ENCODE measurements around the gene CELF3.
A peak's percentile ranks its signal among the peaks of the same experiment; 100 is the strongest.
"Not testable (repeated sequence)": the region's sequence is repeated elsewhere in the genome, so short reads cannot be mapped to it uniquely, and the experiment has no call there.

Gene CELF3

DNA sequence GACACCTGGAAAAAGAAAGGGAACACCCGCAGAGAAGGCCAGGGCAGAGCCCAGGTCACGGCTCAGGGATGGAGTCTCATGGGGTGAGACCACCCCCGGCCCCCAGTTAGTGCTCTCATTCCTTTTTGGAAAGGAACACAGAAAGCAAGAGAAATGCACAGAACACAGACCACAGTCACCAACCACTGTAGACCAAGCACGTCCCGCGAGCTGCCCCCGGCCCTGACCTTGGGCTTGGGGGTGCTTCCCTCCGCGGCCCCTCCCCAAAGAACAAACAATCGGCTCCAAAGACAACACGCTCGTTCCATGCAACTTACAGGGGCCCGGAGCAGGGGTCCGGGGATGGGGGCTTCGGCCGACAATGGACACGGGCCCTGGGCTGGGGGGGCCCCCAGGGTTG, 12.8 kb downstream of the CELF3 start:
- no peak for DNase-seq (ENCODE audit: low read depth)

GRCh38 chr1:151702936-151703335, 13.7 kb downstream of the CELF3 start:
- no peak for DNase-seq (ENCODE audit: low read depth)

GRCh38 chr1:151701515-151701914, 15.1 kb downstream of the CELF3 start:
- DNase-seq (ENCODE audit: low read depth), result no peak

DNA sequence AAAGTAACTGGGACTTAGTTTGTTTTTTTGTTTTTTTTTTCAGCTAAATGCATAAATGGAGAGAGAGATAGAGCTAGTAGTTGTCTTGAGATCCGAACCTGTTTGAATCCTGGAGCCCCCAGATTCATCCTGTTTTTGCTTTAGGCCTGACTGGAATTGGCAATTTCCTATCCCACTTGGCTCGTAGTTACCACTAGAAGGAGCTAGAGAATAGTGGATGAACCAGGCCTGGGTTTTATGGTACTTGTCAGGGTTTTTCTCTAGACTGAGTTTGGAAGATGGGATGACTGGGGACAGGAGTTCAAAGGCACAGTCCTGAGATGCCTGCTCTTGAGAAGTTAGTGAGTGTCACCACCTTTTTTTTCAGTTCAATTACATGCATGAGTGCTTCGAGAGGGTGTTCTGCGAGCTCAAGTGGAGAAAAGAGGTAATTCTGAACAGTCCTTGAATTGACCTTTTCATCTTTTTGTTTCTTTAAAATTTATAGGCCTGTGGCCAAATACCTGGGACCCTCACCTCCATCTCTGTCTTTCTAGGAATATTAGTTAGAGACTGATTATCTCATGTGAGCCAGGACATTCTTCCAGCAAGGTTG, 23.4 kb downstream of the CELF3 start:
- peak; percentile 60 for DNase-seq (ENCODE audit: low read depth)

DNA sequence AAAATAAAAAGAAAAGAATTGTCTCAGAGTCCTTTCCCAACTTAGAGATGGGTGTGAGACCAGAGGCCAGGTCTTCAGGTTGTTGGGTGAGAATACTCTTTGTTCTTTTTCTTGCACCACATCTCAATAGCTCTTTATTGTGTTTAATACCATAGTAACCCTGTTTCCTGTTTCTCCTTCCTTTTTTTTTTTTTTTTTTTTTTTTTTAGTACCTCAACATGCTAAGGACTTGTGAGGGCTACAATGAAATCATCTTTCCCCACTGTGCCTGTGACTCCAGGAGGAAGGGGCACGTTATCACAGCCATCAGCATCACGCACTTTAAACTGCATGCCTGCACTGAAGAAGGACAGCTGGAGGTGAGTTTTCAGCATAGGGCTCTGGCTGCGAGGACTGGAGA, 24.4 kb downstream of the CELF3 start:
- no peak for DNase-seq (ENCODE audit: low read depth)

GRCh38 chr1:151689494-151689893, 27.1 kb downstream of the CELF3 start:
- DNase-seq (ENCODE audit: low read depth), result no peak

DNA sequence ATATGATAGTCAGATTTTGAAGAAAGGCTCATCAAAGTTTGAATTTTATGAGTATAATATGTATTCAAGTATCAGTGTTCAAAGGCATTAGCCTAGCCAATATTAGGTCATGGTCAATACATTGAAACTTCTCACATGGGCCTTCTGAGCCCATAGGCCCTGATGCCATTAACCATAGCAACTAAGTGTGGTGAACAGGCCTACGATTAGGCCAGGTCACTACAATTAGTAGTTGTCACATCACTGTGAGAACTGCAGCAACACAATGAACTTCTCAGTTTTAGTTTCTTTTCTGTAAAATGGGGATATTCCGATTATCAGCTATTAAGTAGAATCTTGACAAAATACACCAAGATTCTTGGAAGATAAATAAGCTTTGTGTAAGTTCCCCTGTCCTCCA, 30.0 kb downstream of the CELF3 start:
- no peak for DNase-seq (ENCODE audit: low read depth)

GRCh38 chr1:151684128-151684527, 32.5 kb downstream of the CELF3 start:
- DNase-seq (ENCODE audit: low read depth), result no peak

GRCh38 chr1:151682901-151683300, 33.7 kb downstream of the CELF3 start:
- not testable (repeated sequence) for DNase-seq (ENCODE audit: low read depth)

DNA sequence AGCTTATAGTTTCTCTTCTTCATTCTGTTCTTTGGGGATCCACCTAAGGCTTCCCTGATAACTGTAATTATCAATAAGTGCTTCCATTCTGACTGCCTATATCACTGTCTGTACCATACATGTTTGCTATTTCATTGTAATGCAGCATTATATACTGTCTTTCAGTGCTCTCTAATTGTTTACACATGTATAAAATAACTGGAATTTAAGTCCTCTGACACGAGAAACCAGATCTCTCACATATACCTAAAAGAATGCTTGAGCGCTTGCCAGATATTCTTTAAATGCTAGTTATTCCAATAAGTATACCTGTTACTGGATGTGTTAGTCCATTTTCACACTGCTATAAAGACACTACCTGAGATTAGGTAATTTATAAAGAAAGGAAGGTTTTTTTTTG, 34.7 kb downstream of the CELF3 start:
- peak; percentile 6 for DNase-seq (ENCODE audit: low read depth)

DNA sequence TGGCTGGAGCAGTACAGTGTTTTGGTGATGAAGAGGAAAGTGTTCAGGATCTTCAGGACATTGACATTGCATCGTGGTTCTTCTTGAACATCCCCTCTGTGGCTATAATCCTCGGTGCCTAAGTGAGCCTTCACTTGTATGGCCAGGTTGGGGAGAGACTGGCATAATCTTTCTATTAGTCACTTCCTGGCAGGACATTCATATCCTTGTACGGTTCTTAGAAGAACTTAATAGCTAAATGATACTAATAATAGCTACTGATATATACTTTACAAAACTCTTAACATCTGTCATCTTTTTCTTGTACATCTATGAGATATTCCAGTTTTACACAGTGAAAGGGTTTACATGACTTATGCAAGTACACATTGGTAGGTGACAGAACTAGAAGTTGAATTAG, 35.8 kb downstream of the CELF3 start:
- DNase-seq (ENCODE audit: low read depth), result peak; percentile 92

DNA sequence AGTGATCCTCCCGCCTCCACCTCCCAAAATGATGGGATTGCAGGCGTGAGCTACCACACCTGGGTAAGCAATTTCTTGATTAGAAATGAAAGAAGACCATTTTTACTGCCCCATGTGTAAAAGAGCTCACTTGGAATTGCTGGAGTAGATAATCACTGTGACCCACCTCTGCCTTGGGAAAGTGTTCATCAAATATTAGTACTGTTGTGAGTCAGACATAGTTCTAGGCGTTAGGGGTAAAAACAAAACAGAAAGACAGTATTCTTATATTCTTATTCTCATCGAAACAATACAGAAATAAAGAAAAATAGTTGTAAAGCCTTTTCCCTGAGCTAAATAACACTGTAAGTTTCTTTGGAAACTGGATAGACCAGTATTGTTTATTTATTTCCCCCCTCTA, 36.2 kb downstream of the CELF3 start:
- peak; percentile 58 for DNase-seq (ENCODE audit: low read depth)

- DNase-seq (ENCODE audit: low read depth), result no peak
Measured at GRCh38 chr1:151673407-151673806, 43.2 kb downstream of the CELF3 start.

- not testable (repeated sequence) for DNase-seq (ENCODE audit: low read depth)
Measured at GRCh38 chr1:151670036-151670675, 46.4 kb downstream of the CELF3 start.

DNA sequence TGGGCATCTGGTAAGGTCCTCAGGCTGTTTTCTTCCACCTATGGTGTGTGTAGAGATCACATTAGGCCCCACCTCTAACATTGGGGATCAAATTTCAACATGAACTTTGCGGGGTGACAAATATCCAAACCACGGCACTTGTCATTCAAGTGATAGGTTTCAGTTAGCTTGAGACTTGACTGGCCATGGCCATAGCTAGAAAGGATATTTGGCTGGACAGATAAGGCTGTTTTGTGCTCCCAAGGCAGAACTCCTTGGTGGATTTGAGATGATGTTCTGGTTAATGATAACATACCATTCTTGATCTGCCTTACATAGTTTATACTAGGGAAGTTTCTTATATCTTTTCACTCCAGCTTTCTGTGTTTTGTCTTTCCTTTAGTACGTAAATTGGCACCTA, 48.5 kb downstream of the CELF3 start:
- no peak for DNase-seq (ENCODE audit: low read depth)

DNA sequence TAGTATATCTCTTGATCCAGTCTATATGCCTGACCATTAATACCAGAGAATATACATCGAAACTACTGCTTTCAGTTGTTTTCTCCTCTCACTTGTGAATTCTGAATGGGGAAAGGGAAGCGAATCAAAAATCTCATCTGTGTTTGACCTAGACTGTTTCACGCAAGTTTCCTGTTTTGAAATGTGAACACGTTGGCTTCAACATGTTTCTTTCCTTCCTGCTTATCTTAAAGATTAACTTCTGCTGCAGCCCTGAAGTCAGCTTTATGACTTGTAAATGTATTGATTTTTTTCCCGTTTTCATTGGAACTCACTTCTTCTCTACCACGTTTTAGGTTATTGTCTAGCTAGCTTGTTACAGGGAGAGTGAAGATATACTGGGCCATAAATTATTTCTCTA, 54.9 kb downstream of the CELF3 start:
- no peak for DNase-seq (ENCODE audit: low read depth)

- DNase-seq (ENCODE audit: low read depth), result no peak
Measured at GRCh38 chr1:151655371-151655770, 61.2 kb downstream of the CELF3 start.

- DNase-seq (ENCODE audit: low read depth), result peak; percentile 55
Measured at GRCh38 chr1:151653397-151653796, 63.2 kb downstream of the CELF3 start.

Measured in ELR (cell line).